ENCODE results near the gene SNRK.

The SNRK gene

DNA sequence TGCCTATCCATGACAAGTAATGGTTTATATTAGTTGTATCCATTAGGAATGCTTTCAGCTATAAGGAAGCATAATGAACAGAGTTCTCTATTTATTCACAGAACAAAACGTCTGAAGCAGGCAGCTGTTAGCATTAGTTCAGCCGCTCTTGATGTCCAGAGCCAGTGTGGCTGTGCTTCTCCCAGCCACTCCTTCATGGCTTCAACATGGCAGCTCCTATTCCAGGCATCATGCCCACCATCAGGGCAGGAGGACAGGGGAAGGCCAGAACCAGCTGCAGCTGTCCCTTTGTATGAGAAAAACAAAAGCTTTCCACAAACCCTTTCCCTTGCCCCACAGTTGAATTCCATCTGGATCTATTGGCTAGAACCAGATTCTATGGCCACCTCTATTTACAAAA, 12.9 kb upstream of the SNRK start:
- DNase-seq (ENCODE audit: low spot score), result peak; percentile 37

DNA sequence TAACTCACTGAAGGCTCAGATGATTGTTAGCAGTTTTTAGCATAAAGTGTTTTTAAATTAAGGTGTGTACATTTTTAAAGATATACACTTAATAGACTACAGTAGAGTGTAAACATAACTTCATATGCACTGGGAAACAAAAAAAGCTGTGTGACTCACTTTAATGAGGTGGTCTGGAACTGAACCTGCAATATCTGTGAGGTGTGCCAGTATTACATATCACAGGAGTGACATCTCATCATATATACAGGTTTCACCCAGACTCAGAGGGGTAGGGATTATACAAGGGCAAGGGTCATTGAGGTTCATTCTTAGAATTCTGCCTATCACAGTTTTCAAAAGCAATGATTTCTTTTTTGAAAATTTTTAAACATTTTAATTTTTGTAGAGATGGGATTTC, 7.3 kb upstream of the SNRK start:
- no peak for DNase-seq (ENCODE audit: low spot score)

DNA sequence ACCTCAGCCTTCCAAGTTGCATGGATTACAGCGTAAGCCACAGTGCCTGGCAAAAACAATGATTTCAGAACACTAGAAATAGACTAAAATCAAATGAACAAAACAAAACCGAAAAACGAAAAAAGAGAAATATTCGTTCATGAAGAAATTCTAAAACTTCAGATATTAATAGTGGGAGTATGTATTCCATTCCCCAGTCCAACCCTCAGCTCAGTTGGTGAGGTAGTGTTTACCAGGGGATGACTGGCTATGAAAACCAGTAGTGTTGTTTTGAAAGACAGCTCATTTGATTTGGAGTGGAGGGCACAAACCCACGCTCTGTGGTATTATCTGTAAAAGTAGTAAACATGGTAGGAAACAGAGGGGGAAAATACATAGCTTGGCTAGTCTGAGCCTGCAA, 6.8 kb upstream of the SNRK start:
- DNase-seq (ENCODE audit: low spot score), result no peak

DNA sequence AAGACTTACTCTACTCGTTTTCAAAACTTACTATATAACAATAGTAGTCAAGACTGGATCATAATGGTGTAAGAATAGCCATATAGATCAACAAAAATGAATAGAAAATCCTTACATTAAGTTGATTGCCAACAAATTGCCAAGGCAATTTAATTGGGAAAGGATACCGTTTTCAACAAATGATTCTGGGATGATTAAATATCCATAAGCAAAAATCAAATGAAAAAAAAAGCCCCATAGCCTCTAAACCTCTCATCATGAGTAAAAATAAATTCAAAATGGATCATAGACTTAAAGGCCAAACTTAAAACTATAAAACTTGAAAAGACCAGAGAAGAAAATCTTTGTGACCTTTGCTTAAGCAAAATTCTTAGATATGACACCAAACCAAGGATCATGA, 5.3 kb upstream of the SNRK start:
- no peak for DNase-seq (ENCODE audit: low spot score)

DNA sequence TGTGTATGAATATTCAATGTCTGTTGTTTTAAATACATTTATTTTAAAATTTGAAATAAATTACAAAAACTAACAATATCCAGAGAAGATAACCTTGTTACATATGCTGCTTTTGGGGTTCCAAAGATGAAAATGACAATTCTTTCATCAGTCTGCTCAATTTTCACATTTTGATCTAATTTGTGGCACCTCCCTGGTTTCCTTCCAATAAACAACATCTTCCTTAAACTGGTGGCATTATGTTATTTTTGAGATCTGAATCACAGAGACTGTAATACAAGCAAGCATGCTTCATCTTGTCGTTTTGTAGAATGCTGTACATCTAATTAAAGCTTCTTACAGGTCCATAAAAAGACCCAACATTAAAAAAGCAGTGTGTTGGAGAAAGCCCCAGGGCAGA, 2.2 kb upstream of the SNRK start:
- no peak for DNase-seq (ENCODE audit: low spot score)

DNA sequence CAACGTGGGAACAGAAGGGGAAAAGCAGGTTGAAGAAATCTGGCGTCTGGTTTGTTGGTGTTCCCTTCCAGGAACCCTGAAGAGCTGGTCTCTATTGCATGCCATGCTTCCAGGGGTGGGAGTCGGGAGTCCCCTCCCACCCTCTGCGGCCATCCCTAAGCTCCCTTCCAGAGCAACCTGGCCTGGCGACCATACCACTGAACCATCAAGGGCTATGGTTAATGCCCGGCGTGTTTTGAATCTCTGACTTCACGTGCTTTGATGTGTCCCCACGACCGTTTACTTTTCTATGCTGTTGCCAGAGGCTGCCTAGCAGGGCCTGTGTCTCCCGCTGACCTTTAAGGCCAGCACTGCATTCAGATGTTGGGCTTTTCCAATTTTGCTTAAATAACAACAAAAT, 696 bp upstream of the SNRK start:
- DNase-seq (ENCODE audit: low spot score), result no peak

DNA sequence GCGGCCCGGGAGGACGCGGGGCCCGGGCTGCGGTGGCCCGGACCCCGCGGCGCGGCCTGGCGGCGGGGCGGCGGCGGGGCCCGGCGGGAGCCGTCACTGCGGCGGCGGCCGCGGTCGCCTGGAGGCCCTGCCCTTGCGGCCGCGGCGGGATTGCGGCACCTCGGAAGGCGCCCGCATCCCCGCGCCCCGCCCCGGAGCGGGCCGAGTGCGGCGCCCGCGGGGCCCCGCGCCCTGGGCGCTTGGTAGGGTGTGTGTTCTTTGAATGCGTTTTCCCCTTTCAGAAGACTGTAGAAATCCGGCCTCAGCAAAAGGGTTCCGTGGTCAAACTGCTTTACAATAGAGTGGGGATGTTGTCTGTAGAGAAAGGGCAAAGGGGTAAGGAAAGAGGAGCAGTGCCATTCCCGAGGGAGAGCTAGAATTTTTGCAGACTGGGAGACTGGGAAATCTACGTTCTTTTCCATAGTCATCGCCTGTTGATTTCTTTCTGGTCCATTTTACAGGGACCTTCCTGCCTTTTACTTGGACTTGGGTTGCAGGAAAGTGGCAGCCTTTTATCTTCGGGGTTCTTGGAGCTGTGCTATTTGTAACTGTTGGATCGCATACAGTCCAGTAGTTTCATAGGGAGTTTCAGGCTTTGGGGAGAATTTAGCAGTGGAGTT, 630 bp downstream of the SNRK start:
- peak; percentile 17 for DNase-seq (ENCODE audit: low spot score)

DNA sequence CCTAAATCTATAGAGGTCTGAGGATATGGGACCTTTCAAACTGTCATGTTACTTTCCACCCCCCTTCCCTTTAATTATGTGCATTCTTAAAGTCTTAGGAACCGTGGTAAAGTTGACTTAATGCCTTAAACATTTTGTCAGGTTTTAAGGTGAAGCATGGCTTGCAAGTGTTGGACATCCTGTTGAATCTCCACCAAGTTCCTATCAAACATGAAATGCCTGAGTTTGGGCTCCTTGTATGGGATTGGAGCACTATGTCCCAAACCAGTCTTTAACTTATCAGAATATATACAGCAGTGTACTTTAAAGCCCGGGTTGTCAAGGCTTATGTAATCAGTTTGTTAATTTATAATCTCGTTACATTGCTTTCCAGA, 1.1 kb downstream of the SNRK start:
- no peak for DNase-seq (ENCODE audit: low spot score)

DNA sequence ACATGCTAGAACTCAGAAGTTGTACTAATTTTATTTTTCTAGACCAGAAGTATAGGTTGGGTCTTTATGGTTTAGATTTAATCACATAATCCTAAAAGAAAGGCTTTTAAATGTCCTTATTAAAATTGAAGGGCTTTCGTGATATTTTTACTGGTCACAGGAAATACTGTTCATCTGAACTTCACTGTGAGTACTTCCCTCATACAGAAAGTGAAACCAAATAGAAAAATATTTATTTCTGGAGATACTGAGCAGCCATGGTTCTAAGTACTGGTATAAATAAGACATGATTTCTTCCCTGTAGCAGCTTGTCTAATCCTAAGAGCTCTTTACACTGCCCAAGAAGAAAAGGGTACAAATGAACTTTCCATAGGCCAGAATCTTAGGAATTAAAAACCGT, 2.0 kb downstream of the SNRK start:
- no peak for DNase-seq (ENCODE audit: low spot score)

DNA sequence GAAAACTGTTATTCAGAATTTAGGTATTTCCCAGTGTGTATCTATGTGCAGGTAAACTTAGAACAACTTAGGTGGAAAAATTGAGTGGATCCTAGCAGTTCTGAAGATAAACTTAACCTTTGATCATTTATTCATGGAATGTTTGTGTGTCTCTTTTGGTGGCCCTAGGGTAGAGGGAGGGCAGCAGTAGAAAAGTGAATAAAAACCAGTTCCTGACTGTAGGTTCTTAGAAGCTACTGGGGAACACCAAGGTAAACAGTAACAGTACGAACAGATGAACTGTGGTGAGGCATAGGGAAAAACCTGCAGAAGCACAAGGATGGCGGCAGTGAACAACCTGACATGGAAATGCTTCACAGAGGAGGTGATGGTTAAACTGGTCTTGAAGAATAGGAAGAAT, 2.5 kb downstream of the SNRK start:
- DNase-seq (ENCODE audit: low spot score), result no peak

DNA sequence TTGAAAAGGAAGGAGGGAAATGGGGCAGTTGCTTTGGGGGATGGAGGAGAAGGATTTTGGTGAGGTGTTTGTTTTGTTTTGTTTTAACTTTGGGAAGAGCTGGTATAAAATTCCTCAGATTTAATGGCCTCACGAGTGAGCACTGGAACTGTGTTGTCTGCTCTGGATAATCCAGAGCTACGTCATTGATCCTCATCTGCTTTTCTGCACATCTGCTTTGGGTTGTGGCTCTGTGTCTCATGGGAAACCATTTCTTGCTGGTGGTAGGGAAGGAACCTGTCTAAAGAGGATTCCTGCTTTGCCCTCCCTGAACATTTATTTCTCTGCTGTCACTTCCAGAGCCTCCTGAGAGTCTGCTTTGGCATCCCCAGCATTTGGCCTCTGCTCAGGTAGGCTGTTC, 3.1 kb downstream of the SNRK start:
- no peak for DNase-seq (ENCODE audit: low spot score)

DNA sequence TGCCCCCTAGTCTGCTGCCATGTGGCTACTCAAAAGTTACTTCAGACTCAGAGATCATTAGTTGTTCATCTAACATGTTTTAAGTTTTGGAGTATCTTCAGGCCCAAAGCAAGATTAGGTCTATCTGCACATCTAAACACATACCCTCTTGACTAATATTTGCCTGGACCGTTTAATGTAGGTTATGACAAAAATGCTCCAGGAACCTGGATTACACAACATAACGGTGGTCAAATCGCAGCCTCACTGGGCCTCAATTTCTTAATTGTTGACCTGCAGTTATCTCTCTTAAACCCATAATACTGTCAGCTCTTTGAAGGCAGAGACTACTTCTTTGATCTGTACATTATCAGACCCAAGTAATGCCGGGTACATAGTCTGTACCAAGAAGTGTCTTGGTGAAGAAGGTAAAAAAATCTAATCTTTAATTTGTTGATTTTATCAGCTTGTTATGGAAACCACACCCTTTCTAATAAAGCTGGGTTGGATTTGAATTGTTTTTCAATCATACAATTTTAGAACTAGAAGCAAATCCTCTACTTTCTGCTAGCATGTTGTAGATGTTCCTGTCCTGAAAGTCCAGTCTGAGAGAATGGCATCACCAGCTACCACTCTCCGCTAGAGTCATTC, 3.6 kb downstream of the SNRK start:
- DNase-seq (ENCODE audit: low spot score), result no peak

DNA sequence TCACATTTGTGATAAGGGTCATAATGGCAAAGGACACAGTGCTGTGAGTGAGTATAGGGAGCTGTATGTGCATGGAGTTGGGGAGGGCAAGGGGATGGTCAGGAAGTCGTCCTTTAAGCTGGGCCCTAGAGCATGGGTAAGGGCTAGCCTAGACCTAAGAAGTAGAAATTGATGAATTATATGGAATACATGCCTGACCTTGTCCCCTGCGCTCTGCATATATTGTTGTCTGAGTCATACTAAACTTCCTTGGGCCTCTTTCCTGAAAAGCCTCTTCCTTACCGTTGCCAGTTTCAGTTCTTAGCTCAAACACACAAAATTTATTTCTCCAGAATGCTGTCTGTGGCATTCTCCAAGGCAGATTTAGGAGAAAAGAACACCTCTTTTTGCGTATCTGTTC, 4.6 kb downstream of the SNRK start:
- no peak for DNase-seq (ENCODE audit: low spot score)

DNA sequence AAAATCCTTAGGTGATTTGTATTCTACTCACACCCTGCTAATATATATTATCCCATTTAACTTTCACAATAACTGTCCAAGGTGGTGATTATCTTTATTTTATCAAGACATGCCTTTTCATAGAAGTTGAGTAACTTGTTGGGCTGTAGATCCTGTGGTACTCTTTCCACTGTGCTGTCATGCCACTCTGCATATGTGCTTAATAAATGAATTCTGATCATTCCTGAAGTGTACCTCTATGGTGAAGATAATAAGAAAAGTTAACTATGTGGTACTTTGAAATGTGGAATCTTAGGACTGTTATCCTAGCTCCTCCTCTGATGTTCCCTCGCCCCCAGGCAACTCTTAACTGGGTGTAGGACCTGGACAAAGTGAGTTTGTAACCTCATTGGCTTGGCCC, 5.2 kb downstream of the SNRK start:
- DNase-seq (ENCODE audit: low spot score), result no peak

DNA sequence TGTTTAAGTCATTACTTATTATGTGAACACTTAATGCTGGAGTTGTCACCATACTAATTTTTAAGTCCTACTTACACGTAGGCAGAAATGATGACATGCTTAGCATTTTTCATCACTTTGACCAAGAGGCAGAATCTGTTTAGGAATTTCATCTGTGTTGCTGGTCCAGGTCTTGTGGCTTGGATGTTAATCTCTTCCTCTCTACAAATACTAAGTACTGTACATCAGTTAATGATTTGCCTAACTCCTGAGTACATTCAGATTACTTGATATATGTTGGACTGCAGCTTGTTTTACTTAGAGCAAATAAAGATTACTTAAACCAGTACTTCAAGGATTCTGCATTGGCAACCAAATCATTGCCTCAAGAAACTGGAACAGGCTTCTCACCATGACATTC, 8.6 kb downstream of the SNRK start:
- no peak for DNase-seq (ENCODE audit: low spot score)

DNA sequence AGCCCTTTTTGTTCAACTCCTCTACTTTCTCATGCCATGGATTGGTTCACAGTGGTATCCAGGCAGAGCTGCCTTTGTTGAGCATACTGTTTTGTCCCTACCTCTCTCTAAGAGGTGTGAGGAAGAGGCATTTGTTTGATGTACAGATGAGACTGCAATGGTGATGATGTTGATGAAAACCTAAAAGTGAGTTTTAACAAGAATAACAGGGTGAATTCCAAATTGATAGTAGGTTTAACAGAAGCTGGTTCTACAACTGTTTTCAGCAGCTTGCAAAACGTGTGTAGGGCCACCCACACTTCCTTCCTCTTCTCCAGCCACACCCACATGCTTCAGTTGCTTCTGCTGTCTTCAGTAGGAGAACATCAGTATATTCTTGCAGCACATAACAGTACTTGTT, 10.2 kb downstream of the SNRK start:
- peak; percentile 29 for DNase-seq (ENCODE audit: low spot score)

DNA sequence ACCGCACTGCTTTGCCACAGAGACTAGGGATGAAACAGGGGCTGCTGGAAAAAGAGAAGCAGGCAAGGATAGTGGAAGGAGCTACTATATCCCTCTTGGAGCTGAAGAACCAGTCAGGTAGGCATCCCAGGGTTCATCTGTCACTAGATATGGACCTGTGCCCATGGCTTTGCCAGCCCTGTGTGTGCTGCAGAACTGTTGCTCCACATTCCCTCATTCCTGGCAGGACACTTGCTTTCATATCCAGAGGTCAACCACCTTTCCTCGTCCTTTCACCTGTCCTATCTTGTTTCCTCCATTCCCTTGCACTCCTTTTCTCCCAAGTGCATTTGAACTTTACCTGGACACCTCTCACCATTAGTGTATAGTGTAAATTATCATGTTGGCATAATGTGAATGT, 12.0 kb downstream of the SNRK start:
- DNase-seq (ENCODE audit: low spot score), result no peak

DNA sequence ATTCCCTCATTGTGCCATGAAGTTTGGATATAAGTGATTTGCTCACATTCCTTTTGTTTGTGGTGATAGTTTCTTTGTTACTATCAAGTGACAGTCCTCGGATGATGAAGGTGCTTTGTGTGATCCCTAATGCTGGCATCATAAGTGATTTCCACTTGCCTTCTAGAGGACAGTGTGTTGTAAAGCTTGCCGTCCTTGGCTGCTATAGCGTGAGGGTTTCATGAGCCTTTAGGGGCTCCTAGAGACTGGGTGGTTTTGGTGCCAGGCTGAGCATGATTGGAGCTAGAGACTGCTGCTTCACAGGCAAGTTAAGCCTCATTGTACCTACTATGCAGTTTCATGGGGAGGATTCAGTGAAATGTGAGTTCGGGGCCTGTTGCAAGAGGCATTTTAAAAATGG, 12.4 kb downstream of the SNRK start:
- no peak for DNase-seq (ENCODE audit: low spot score)

DNA sequence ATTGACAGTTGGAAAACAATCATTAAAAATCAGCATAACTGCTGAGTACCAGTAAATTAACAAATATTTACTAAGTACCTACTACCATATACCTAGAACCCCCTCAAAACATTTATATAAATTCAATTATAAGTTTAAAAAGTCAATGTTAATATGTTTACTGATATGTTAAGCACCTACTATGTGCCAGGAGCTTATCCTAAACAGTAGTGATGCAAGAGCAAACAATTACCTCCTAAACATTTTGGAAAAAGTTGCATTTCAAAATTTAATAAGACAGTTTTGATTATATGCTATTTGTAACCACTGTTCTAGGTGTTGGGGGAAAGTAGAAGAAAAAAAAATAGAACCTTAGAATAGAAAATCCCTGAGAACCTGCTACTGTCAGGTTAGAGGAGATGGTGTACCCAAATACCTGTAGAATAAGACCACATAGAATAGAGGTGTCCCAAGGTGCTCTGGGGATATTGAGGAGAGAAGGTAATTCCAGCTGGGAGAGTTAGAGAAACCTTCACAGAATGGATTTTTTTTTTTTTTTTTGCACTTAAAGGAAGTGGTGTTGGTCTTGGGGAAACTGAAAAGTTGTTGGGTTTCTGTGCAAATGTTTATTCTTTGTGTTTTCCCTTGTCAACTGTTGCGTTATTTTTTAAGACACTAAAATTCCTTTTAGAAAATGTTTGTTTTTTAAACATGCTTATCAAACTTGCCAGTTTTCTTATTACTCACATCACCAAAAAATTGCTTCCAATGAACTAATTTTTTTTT, 16.0 kb downstream of the SNRK start:
- no peak for DNase-seq (ENCODE audit: low spot score)

DNA sequence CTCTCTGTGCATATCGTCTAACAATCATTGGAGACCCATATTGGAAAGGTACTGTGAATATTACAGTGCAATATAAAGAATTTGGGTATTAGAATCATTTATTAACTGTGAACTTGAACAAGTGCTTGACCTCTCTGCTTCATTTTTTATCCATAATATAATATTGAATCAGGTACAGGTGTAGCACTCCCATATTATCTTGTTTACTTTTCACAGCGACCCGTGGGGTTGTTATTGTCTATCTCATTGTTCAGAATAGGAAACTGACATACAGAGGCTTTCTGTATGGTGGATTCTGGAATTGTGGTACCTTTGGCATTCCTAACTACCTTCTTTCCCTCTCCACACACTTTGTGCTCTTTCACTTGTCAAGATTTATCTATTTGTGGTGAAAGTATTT, 17.8 kb downstream of the SNRK start:
- DNase-seq (ENCODE audit: low spot score), result no peak

DNA sequence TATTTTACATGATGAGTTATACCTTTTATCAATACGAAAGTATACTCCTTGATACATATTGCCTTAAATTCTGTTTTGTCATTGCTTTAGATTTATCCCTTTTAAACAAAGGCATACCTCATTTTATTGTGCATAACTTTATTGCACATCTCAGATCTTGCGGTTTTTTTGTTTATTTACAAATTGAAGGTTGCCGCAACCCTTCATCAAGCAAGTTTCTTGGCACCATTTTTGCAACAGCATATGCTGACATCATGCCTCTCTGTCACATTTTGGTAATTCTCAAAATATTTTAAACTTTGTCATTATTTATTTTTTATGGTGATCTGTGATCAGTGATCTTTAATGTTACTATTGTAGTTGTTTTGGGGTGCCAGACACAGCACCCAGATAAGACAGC, 20.9 kb downstream of the SNRK start:
- no peak for DNase-seq (ENCODE audit: low spot score)

DNA sequence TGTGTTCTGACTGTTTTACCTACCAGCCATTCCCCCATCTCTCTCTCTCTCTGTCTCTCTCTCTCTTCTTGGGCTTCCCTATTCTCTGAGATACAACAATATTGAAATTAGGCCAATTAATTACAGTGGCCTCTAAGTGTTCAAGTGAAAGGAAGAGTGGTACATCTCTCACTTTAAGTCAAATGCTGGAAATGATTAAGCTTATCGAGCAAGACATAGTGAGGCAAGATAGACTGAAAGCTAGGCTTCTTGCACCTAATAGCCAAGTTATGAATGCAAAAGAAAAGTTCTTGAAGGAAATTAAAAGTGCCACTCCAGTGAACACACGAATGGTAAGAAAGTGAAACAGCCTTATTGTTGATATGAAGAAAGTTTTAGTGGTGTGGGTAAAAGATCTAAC, 21.3 kb downstream of the SNRK start:
- DNase-seq (ENCODE audit: low spot score), result no peak

DNA sequence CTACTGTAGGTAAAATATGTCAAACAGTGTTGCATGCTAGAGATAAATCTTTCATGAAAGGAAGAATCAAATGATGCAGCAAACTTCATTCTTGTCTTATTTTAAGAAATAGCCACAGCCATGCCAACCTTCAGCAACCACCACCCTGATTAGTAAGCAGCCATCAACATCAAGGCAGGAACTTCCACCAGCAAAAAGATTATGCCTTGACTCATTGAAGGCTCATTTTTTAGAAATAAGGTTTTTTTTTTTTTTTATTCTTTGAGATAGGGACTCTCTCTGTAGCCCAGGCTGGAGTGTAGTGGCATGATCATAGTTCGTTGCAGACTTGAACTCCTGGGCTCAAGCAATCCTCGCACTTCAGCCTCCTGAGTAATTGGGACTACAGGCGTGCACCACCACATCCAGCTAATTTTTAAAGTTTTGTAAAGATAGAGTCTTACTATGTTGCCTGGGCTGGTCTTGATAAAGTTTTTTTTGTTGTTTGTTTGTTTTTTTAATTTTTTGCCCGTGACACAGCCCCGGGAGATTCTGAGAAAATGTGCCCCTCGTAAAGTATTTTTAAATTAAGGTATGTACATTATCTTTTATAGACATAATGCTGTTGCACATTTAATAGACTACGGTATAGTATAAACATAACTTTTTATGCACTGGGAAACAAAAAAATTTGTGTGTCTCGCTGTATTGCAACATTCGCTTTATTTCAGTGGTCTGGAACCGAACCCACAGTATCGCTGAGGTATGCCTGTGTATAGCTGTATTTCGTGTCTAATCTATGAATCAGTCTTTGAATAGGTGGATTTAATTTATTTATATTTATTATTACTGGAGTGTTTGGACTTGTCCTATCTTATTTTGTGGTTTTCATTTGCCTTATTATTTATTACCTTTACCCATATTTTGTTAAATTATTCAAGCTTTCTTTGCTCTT, 23.3 kb downstream of the SNRK start:
- DNase-seq (ENCODE audit: low spot score), result no peak
